Measurements from ENCODE around the gene STX1B.

GRCh38 chr16:31043898-31044481, 33.6 kb upstream of the STX1B start:
- TF ChIP-seq CTCF (IDR thresholded peaks at IDR 0.05) (no peak), ZFX (IDR thresholded peaks at IDR 0.05; ENCODE audit: borderline replicate concordance) (no peak)
